Kidney tubule cell (primary cell): ENCODE results near the gene MAGEB5.
"Not testable (repeated sequence)": the region's sequence is repeated elsewhere in the genome, so short reads cannot be mapped to it uniquely, and the experiment has no call there.

ENCODE experiments used
- DNase-seq: peaks from one replicate; pipeline ENCODE4 v3.0.0-alpha.2; 2018; ENCODE audit warnings: low spot score

MAGEB5 gene, protein sequence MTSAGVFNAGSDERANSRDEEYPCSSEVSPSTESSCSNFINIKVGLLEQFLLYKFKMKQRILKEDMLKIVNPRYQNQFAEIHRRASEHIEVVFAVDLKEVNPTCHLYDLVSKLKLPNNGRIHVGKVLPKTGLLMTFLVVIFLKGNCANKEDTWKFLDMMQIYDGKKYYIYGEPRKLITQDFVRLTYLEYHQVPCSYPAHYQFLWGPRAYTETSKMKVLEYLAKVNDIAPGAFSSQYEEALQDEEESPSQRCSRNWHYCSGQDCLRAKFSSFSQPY

DNA sequence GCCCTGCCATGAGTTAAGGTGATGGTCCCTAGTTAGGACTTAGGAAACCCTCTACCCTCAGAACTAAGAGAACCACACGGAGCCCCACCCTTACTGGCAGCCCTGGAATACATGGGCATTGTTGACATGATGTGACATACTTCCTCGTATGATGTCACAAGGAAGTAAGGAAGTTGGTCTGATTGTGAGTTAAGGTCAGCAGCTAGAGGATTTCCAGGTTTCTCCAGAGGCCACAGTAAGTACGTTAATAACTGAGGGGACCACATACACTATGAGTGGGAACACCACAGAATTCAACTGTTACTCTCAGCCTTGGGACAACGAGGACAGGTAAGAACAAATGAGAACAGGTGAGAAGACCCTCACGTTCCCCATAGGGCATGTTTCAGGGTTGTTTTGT lies at the start of gene MAGEB5:
TSS of gene MAGEB5 (plus strand) at position 301 of the 400 bp plus-strand sequence. CDS start 1,133 bp downstream, outside the sequence.
- peak; percentile 2 for DNase-seq

DNA sequence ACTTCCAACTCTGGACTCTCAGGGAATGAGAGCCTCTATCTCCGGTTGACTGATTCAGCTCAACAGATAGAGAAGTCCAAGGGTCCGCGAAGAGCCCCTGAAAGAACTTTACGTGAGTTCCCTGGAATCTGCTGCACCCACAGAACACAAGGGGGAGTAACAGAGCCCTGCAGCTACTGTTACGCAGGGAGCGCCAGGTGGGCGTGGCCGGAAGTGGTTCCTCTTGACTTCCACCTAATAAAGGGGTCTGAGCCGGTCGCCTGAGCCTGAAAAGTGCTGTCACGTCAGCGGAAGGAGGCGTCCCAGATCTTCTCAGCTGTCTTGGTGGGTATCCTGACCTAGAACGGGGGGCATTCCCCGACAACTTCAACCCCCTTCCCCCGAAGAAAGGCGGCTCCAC lies 23.8 kb upstream of the MAGEB5 start, which contains the start of gene MAGEB6:
TSS of gene MAGEB6 (plus strand) at position 237 of the 400 bp plus-strand sequence. CDS start 1,407 bp downstream, outside the sequence.
- DNase-seq: no peak

DNA sequence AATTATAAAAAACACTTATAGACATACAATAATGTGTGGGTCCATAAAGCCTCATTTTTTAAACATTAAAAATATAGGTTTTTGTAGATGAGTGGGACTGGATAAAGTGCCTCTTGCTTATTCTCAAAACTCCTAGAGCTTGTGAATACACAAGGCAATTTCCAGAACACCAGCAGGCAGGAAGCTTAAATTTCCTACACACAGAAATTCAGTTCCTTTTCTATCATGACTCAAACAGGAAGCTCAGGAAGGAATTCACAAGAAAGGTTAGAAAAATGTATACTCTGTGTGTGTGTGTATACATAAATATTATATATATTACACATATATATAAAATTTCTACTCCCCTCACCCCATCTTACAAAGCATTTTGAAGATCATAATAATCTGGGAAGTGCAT lies 12.4 kb upstream of the MAGEB5 start:
- no peak for DNase-seq

DNA sequence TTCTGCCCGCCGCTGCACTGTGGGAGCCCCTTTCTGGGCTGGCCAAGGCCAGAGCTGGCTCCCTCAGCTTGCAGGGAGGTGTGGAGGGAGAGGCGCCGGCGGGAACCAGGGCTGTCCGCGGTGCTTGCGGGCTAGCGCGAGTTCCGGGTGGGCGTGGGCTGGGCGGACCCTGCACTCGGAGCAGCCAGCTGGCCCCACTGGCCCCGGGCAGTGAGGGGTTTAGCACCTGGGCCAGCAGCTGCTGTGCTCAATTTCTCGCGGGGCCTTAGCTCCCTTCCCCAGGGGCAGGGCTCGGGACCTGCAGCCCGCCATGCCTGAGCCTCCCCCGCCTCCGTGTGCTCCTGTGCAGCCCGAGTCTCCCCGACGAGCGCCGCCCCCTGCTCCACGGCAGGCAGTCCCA lies 11.3 kb upstream of the MAGEB5 start:
- not testable (repeated sequence) for DNase-seq

DNA sequence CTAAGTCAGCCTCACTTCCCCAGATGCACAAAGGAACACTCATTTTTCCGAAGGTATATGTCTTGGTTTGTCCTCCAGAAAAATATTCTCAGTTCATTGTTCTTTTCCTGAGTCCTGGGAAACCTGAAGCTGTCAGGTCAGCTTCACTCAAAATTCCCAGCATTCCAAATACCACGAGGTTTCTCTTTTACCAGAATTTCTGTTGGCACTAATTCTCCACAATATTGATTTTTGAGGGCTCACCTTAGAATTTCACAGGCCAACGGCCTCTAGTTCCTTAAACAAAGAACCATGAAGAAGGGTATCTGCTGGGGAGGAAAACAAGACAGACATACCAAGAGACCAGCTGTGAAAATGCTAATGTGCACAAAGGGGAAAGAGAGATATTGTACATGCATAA lies 8.0 kb upstream of the MAGEB5 start:
- DNase-seq: no peak

DNA sequence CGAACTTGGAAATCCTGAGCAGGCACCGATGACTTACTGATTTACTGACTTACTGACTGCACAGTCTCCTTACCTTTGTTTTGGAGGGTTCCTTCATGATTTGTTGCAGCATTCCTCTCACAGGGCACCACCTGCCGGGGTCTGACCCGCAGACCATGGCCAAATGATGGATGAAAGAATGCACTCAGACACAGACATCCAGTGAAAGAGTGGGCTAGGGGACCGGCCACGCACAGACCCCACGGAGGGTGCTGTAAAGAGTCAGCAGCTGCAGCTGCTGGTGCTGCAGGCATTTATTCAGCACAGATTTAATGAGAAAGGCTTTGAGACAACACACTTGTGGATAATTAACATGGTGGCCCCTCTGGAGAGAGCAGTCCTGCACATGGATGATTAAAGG lies 3.4 kb downstream of the MAGEB5 start:
- no peak for DNase-seq

DNA sequence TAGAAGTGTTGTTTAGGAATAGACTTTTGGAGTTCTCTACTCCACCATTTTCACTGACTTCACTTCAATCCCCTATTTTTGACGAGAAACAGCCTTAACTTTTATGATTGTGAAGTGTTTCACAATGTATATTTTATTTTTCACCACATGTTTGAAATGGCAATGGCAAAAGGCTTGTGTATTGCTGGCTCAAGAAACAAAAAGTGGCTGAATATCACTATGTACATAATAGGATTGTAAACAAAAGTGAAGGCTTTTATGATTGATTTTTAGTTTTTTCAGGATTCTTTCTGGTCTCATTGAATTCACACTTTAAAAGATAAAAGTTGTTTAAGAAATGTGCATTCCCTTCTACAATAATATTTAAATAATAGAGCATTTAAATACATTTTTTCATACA lies 18.2 kb downstream of the MAGEB5 start:
- no peak for DNase-seq

DNA sequence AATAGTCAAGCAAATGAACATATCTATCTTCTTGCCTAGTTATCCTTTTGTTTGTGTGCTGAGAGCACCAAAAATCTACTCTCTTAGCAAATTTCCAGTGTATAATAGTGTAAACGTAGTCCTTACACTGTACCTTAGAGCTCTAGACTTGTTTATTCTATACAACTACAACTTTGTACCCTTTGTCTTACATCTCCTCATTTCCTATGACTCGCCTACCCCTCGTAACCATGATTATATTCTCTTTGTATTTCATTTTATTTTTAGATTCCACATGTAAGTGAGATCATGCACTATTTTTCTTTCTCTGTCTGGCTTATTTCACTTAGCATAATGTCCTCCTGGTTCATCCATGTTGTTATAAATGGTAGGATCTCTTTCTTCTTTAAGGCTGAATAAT lies 37.6 kb downstream of the MAGEB5 start:
- DNase-seq: peak; percentile 23

DNA sequence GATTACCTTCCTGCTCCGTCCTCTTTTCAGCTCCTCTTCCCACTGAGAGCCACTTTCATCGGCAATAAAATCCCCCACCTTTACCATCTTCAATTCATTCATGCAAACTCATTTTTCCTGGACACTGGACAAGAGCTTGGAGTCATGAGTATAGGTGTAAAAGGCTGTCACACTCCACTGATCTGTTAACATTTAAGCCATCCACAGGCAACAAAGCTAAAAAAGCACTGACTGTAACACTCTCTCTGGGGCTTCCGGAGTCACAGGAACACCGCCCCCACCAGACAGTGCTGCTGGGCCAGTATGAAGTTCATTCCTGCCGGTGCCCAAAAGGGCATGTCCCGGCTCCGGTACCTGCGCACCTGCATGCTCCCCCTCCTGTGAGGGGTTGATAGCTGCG lies 38.5 kb downstream of the MAGEB5 start:
- DNase-seq: peak; percentile 90

DNA sequence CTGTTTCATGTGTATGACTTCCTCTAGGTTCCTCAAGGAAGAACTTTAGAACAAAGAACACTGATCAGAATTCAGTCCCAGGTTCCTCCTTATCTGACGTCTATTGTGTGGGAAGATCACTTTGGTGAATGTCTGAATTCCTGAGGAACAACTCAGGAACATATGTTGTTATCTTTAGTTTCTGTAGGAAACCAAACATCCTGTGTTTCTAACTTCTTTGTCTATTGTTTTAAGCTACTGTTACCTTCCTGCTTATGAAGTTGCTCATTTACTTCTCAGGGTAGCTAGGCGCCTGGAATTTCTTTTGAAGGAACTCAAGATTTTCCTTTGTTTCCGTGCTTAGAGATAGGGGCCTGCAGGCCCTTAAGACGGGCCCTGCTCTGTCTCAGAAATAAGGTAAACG lies 46.2 kb downstream of the MAGEB5 start:
- DNase-seq: peak; percentile 86
